ENCODE data around the gene CYBRD1.

GRCh38 chr2:171553236-171553635 is 31.0 kb downstream of the CYBRD1 start:
- TF ChIP-seq, protein P1, sequence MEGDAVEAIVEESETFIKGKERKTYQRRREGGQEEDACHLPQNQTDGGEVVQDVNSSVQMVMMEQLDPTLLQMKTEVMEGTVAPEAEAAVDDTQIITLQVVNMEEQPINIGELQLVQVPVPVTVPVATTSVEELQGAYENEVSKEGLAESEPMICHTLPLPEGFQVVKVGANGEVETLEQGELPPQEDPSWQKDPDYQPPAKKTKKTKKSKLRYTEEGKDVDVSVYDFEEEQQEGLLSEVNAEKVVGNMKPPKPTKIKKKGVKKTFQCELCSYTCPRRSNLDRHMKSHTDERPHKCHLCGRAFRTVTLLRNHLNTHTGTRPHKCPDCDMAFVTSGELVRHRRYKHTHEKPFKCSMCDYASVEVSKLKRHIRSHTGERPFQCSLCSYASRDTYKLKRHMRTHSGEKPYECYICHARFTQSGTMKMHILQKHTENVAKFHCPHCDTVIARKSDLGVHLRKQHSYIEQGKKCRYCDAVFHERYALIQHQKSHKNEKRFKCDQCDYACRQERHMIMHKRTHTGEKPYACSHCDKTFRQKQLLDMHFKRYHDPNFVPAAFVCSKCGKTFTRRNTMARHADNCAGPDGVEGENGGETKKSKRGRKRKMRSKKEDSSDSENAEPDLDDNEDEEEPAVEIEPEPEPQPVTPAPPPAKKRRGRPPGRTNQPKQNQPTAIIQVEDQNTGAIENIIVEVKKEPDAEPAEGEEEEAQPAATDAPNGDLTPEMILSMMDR (IDR thresholded peaks at IDR 0.05), result no peak
- TF ChIP-seq EZH2 (IDR thresholded peaks at IDR 0.05; ENCODE audit: borderline replicate concordance, insufficient read depth, low read depth, low read length, poor library complexity, severe bottlenecking), result no peak
